Endodermal cell (in vitro differentiated cells): ENCODE data around the gene IFT122. TPM values are rescaled to one million over a fixed set of nuclear protein-coding genes. Genes with fewer than 3 reads are reported as not detected.
A peak's percentile ranks its signal among the peaks of the same experiment; 100 is the strongest.

ENCODE experiments used
- DNase-seq: peaks from one replicate; pipeline ENCODE4 v3.0.0-alpha.2; 2017
- H3K27ac ChIP-seq: 2 replicates; pipeline ENCODE4 v1.5.1; 2013; ENCODE audit warnings: mild to moderate bottlenecking, low read depth, low read length, moderate library complexity
- H3K27me3 ChIP-seq: 2 replicates; pipeline ENCODE4 v1.6.1; 2013; ENCODE audit warnings: mild to moderate bottlenecking, low read length, moderate library complexity; ENCODE audit not compliant: insufficient read depth, control insufficient read depth, poor library complexity, severe bottlenecking
- H3K36me3 ChIP-seq: 2 replicates; pipeline ENCODE4 v1.7.0; 2013; ENCODE audit warnings: mild to moderate bottlenecking, low read length, moderate library complexity; ENCODE audit not compliant: control insufficient read depth, insufficient read depth
- H3K4me1 ChIP-seq: one replicate; pipeline ENCODE4 v1.7.0; 2013; ENCODE audit warnings: low read length; ENCODE audit not compliant: control insufficient read depth, insufficient read depth
- H3K4me3 ChIP-seq: 2 replicates; pipeline ENCODE4 v1.5.1; 2013; ENCODE audit warnings: mild to moderate bottlenecking, low read length, moderate library complexity
- H3K9ac ChIP-seq: 2 replicates; pipeline ENCODE4 v1.6.1; 2013; ENCODE audit warnings: mild to moderate bottlenecking, low read length, moderate library complexity; ENCODE audit not compliant: poor library complexity, severe bottlenecking; ENCODE audit errors: extremely low read depth
- H3K9me3 ChIP-seq: 2 replicates; pipeline ENCODE4 v1.6.1; 2013; ENCODE audit warnings: mild to moderate bottlenecking, low read length, moderate library complexity; ENCODE audit not compliant: control insufficient read depth
- H3K27ac Mint-ChIP-seq: 2 replicates; pipeline ENCODE4 v1.8.0; 2020; ENCODE audit warnings: mixed read lengths
- H3K27me3 Mint-ChIP-seq: 2 replicates; pipeline ENCODE4 v1.8.0; 2021; ENCODE audit warnings: mild to moderate bottlenecking, mixed read lengths; ENCODE audit not compliant: insufficient read depth
- H3K36me3 Mint-ChIP-seq: 2 replicates; pipeline ENCODE4 v1.8.0; 2020; ENCODE audit warnings: low read depth, mixed read lengths
- H3K4me1 Mint-ChIP-seq: 2 replicates; pipeline ENCODE4 v1.8.0; 2020; ENCODE audit warnings: mixed read lengths
- H3K4me3 Mint-ChIP-seq: 2 replicates; pipeline ENCODE4 v1.8.0; 2020; ENCODE audit warnings: mild to moderate bottlenecking, moderate library complexity, mixed read lengths
- H3K9me3 Mint-ChIP-seq: 2 replicates; pipeline ENCODE4 v1.8.0; 2020; ENCODE audit warnings: mild to moderate bottlenecking, mixed read lengths
- WGBS, 2 experiments: methylation state at CpG; one replicate each; pipeline versions ENCODE4 v1.1.5 to v1.1.7; 2013; ENCODE audit warnings: missing lambda C conversion rate in 2 of 2, mixed read lengths in 1 of 2; ENCODE audit not compliant: insufficient coverage in 1 of 2, insufficient read length in 1 of 2; 5-methylcytosine and 5-hydroxymethylcytosine counted together
- total RNA-seq, 2 donors: library from RNA; stranded (reverse); fragmentation: NEBNext Ultra II Directional in 1 of 2; extraction: Animal tissue kit (Norgen Biotek cat#: 25700) in 1 of 2; gene quantifications; 2 replicates in 1 of 2; 3 replicates in 1 of 2; pipeline ENCODE4 v1.2.1, GENCODE V29; 2021
- TF ChIP-seq, protein P1 (sequence below): fragments of 200-600 bp; sonication (generic); conservative IDR thresholded peaks from 2 replicates; pipeline ENCODE4 v1.5.0; 2021; ENCODE audit warnings: antibody characterized with exemption, mild to moderate bottlenecking

Gene IFT122
- total RNA-seq, 2 donors from 2014 or later = 36.0 to 46.6 TPM

DNA sequence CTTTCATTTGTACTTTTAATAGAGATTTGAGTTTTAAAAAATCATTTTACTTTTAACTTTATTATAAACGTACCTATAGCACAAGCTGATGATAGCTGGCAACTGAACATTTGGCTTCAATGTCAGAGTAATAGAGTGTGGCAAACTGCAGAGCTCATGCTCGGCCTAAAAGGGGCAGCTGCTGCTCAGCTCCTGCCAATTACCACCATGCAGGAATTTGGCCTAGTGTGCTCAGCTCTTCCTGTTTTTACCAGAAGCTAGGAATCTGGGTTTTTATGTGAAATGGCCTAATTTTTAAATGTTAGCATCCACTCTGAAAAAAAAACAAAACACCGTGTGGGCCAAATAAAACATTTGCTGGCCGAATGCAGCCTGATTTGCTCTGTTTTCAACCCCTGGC is 1.8 kb downstream of the IFT122 start:
- Mint-ChIP-seq H3K4me3 (no peak overlapping the region), H3K27me3 (no peaks in the 10 kb centered on the region), H3K9me3 (no peaks in the 10 kb centered on the region), H3K4me1 (peaks cover 54% of the 10 kb centered on the region), H3K27ac (no peak overlapping the region), H3K36me3 (peaks cover 13% of the 10 kb centered on the region)
- DNase-seq = no peak
- Histone ChIP-seq H3K9ac (no peak overlapping the region), H3K4me3 (peak overlapping the region; percentile 90), H3K4me1 (peaks cover 34% of the 10 kb centered on the region), H3K9me3 (no peaks in the 10 kb centered on the region), H3K27me3 (no peaks in the 10 kb centered on the region), H3K36me3 (peaks cover 13% of the 10 kb centered on the region), H3K27ac (no peak overlapping the region)
- TF ChIP-seq, protein P1, sequence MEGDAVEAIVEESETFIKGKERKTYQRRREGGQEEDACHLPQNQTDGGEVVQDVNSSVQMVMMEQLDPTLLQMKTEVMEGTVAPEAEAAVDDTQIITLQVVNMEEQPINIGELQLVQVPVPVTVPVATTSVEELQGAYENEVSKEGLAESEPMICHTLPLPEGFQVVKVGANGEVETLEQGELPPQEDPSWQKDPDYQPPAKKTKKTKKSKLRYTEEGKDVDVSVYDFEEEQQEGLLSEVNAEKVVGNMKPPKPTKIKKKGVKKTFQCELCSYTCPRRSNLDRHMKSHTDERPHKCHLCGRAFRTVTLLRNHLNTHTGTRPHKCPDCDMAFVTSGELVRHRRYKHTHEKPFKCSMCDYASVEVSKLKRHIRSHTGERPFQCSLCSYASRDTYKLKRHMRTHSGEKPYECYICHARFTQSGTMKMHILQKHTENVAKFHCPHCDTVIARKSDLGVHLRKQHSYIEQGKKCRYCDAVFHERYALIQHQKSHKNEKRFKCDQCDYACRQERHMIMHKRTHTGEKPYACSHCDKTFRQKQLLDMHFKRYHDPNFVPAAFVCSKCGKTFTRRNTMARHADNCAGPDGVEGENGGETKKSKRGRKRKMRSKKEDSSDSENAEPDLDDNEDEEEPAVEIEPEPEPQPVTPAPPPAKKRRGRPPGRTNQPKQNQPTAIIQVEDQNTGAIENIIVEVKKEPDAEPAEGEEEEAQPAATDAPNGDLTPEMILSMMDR = no peak
- WGBS, 2 experiments = 66 to 70% methylated on average over 2 to 4 of the region's 4 CpGs

DNA sequence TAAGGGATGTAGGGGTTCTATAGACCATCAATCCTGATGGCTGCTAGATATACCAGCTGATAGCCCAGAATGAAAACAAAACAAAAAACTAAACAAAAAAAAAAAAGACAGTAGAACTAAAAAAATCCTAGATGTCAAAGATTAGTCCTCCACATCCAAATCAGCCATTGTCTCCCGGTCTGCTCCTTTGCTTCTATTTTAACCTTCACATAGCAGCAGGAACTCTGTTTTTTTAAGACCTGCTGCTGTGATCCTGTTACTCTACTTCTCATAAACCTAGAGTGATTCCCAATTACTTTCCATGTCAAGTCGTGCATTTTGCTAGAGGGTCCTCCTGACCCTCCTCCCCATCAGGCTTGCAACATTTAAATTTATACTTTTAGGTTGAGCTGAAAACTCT is 2.5 kb downstream of the IFT122 start:
- H3K36me3 Mint-ChIP-seq = peaks cover 7% of the 10 kb centered on the region
- no peaks in the 10 kb centered on the region for H3K9me3 Mint-ChIP-seq
- peaks cover 6% of the 10 kb centered on the region for H3K36me3 ChIP-seq
- H3K9ac ChIP-seq = no peak overlapping the region
- peaks cover 61% of the 10 kb centered on the region for H3K4me1 Mint-ChIP-seq
- no peaks in the 10 kb centered on the region for H3K9me3 ChIP-seq
- TF ChIP-seq, protein P1 = no peak
- H3K4me3 Mint-ChIP-seq = no peak overlapping the region
- no peaks in the 10 kb centered on the region for H3K27me3 Mint-ChIP-seq
- H3K27me3 ChIP-seq = no peaks in the 10 kb centered on the region
- no peak overlapping the region for H3K27ac ChIP-seq
- WGBS, 2 experiments = 33 to 45% methylated on average over 2 of the region's 2 CpGs
- peak overlapping the region; percentile 44 for H3K4me3 ChIP-seq
- no peak overlapping the region for H3K27ac Mint-ChIP-seq
- peaks cover 35% of the 10 kb centered on the region for H3K4me1 ChIP-seq
- no peak for DNase-seq

DNA sequence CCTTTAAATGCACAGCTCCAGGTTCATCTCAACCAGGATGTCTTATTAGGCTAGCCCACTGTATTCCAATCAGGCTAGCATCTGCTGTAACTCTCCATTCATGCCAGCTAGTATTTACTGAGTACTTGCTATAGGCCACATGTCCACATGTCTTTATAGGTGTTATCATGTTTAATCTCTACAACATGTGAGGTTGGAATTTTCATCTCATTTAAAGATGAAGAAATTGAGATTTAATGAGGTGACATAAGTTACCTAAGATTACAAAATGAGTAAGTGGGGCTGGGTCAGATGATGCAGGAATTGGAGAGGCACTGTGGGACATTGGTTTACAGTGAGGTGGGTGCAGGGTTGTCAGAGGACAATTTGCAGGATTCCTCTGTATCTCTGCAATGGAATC is 2.9 kb downstream of the IFT122 start:
- H3K9me3 ChIP-seq = no peaks in the 10 kb centered on the region
- Mint-ChIP-seq H3K9me3 (no peaks in the 10 kb centered on the region), H3K4me1 (peaks cover 65% of the 10 kb centered on the region), H3K36me3 (peaks cover 3% of the 10 kb centered on the region), H3K4me3 (no peak overlapping the region), H3K27ac (no peak overlapping the region), H3K27me3 (no peaks in the 10 kb centered on the region)
- H3K4me1 ChIP-seq = peaks cover 35% of the 10 kb centered on the region
- no peak overlapping the region for H3K9ac ChIP-seq
- no peaks in the 10 kb centered on the region for H3K27me3 ChIP-seq
- H3K27ac ChIP-seq = no peak overlapping the region
- peak overlapping the region; percentile 44 for H3K4me3 ChIP-seq
- TF ChIP-seq, protein P1 = no peak
- peaks cover 1% of the 10 kb centered on the region for H3K36me3 ChIP-seq
- DNase-seq = no peak
